SK-N-SH (cell line): Measurements from ENCODE around the gene PTPN18. TPM values are rescaled to one million over a fixed set of nuclear protein-coding genes. Genes with fewer than 3 reads are reported as not detected.

Experiments used
- CTCF ChIA-PET: fragments of 300-600, 350-600 bp; formaldehyde crosslinking; extraction: SDS; loops from one replicate; lab custom pipeline; 2021; lab: Yijun Ruan, JAX
- POLR2A ChIA-PET: fragments of 350-600 bp; sonication (Branson Sonifier 250); formaldehyde crosslinking; extraction: SDS; loops from one replicate; lab custom pipeline; 2020; ENCODE audit warnings: antibody characterized with exemption, inconsistent platforms; lab: Yijun Ruan, JAX
- DNase-seq: peaks from one replicate; pipeline ENCODE4 v3.0.0; 2012
- H2AFZ ChIP-seq: fragments of 200-600 bp; sonication (generic); 2 replicates; pipeline ENCODE4 v1.8.1; 2016; ENCODE audit warnings: antibody characterized with exemption, mild to moderate bottlenecking, low read depth
- H3F3A ChIP-seq: fragments of 200-600 bp; sonication (generic); replicated peaks from 2 replicates; pipeline ENCODE3; 2016; ENCODE audit warnings: antibody characterized with exemption, mild to moderate bottlenecking; ENCODE audit not compliant: insufficient read depth
- H3K27ac ChIP-seq, 2 experiments: fragments of 200-500 bp in 1 of 2; fragments of 200-600 bp in 1 of 2; sonication (Bioruptor generic) in 1 of 2; sonication (generic), shearing (Covaris generic) in 1 of 2; 2 replicates each; pipeline versions ENCODE4 v1.5.1 to v1.6.1; 2014 to 2016; ENCODE audit warnings: low read depth in 2 of 2, inconsistent platforms in 1 of 2, low read length in 1 of 2, mild to moderate bottlenecking in 1 of 2, mixed read lengths in 1 of 2
- H3K27me3 ChIP-seq: fragments of 200-600 bp; sonication (generic), shearing (Covaris generic); 2 replicates; pipeline ENCODE4 v1.6.1; 2016; ENCODE audit warnings: mixed run types; ENCODE audit not compliant: insufficient read depth
- H3K36me3 ChIP-seq, 2 experiments: fragments of 200-500 bp in 1 of 2; fragments of 200-600 bp in 1 of 2; sonication (Bioruptor generic) in 1 of 2; sonication (generic) in 1 of 2; replicated peaks in 1 of 2; 2 replicates each; pipeline versions ENCODE3 to v1.5.1; 2014 to 2016; ENCODE audit warnings: low read length in 1 of 2, mild to moderate bottlenecking in 1 of 2; ENCODE audit not compliant: insufficient read depth in 2 of 2, control insufficient read depth in 1 of 2
- H3K4me1 ChIP-seq, 2 experiments: fragments of 200-500 bp in 1 of 2; fragments of 200-600 bp in 1 of 2; sonication (Bioruptor generic) in 1 of 2; sonication (generic), shearing (Covaris generic) in 1 of 2; 2 replicates each; pipeline versions ENCODE4 v1.5.1 to v1.6.1; 2014 to 2016; ENCODE audit warnings: low read depth in 1 of 2, low read length in 1 of 2, mixed run types in 1 of 2; ENCODE audit not compliant: insufficient read depth in 2 of 2, control insufficient read depth in 1 of 2
- H3K4me2 ChIP-seq: fragments of 200-600 bp; sonication (generic), shearing (Covaris generic); 2 replicates; pipeline ENCODE4 v1.6.1; 2017; ENCODE audit warnings: mixed run types
- H3K4me3 ChIP-seq, 2 experiments: fragments of 200-500 bp in 1 of 2; fragments of 200-600 bp in 1 of 2; sonication (Bioruptor generic) in 1 of 2; sonication (generic), shearing (Covaris generic) in 1 of 2; 2 replicates each; pipeline versions ENCODE4 v1.5.1 to v1.8.1; 2014 to 2016; ENCODE audit warnings: low read depth in 2 of 2, inconsistent platforms in 1 of 2, low read length in 1 of 2, mild to moderate bottlenecking in 1 of 2, mixed read lengths in 1 of 2, moderate library complexity in 1 of 2
- H3K79me2 ChIP-seq: fragments of 200-600 bp; sonication (generic); 2 replicates; pipeline ENCODE4 v1.8.1; 2017; ENCODE audit warnings: mild to moderate bottlenecking; ENCODE audit not compliant: insufficient read depth
- H3K9ac ChIP-seq: fragments of 200-600 bp; sonication (generic); 2 replicates; pipeline ENCODE4 v1.6.1; 2017; ENCODE audit warnings: mixed run types
- H3K9me2 ChIP-seq: fragments of 200-600 bp; sonication (generic); 2 replicates; pipeline ENCODE4 v1.6.1; 2017; ENCODE audit warnings: mixed run types
- H3K9me3 ChIP-seq: fragments of 200-600 bp; sonication (generic); 2 replicates; pipeline ENCODE4 v1.6.1; 2017; ENCODE audit warnings: mixed run types, mild to moderate bottlenecking, moderate library complexity
- H4K20me1 ChIP-seq: fragments of 200-600 bp; sonication (generic); 2 replicates; pipeline ENCODE4 v1.6.1; 2017; ENCODE audit warnings: mild to moderate bottlenecking, mixed run types; ENCODE audit not compliant: insufficient read depth
- CHD2 ChIP-seq: fragments of 150-350 bp; IDR thresholded peaks from 2 replicates; pipeline ENCODE4 v1.6.1; 2018; ENCODE audit warnings: low read length; ENCODE audit not compliant: partially characterized antibody
- FOXJ3 ChIP-seq: sonication (generic); formaldehyde crosslinking; IDR thresholded peaks from 2 replicates; pipeline ENCODE4 v1.5.1; 2020; ENCODE audit warnings: mild to moderate bottlenecking, missing genetic modification reagents
- FOXM1 ChIP-seq: IDR thresholded peaks from 2 replicates; pipeline ENCODE4 v1.4.0; 2012; ENCODE audit warnings: low read depth, mild to moderate bottlenecking
- GABPA ChIP-seq: IDR thresholded peaks from 2 replicates; pipeline ENCODE4 v1.4.0; 2012; ENCODE audit warnings: low read depth, mild to moderate bottlenecking
- GATA2 ChIP-seq: sonication (generic); formaldehyde crosslinking; IDR thresholded peaks from 2 replicates; pipeline ENCODE4 v1.5.0; 2020; ENCODE audit warnings: mild to moderate bottlenecking, missing genetic modification reagents
- NRF1 ChIP-seq: IDR thresholded peaks from 2 replicates; pipeline ENCODE4 v1.6.1; 2012; ENCODE audit warnings: low read depth, mild to moderate bottlenecking, low read length
- RAD21 ChIP-seq: IDR thresholded peaks from 2 replicates; pipeline ENCODE4 v1.6.1; 2012; ENCODE audit warnings: mild to moderate bottlenecking, low read length
- RCOR1 ChIP-seq: fragments of 150-350 bp; IDR thresholded peaks from 2 replicates; pipeline ENCODE4 v1.6.1; 2017; ENCODE audit warnings: antibody characterized with exemption, low read length
- RFX5 ChIP-seq: IDR thresholded peaks from 2 replicates; pipeline ENCODE4 v1.6.1; 2012; ENCODE audit warnings: mild to moderate bottlenecking, improper control_type of control experiment, low read length
- RXRA ChIP-seq: IDR thresholded peaks from 2 replicates; pipeline ENCODE4 v1.4.0; 2012; ENCODE audit warnings: low read depth, mild to moderate bottlenecking, borderline replicate concordance
- SIN3A ChIP-seq: IDR thresholded peaks from 2 replicates; pipeline ENCODE4 v1.6.1; 2012; ENCODE audit warnings: low read depth, mild to moderate bottlenecking, low read length, moderate library complexity, borderline replicate concordance
- SMC3 ChIP-seq: IDR thresholded peaks from 2 replicates; pipeline ENCODE4 v1.6.1; 2012; ENCODE audit warnings: low read depth, low read length, improper control_type of control experiment
- TAF1 ChIP-seq: IDR thresholded peaks from 2 replicates; pipeline ENCODE4 v1.6.1; 2012; ENCODE audit warnings: low read depth, mild to moderate bottlenecking, low read length, moderate library complexity, borderline replicate concordance
- TCF12 ChIP-seq: IDR thresholded peaks from 2 replicates; pipeline ENCODE4 v1.4.0; 2012
- WGBS: methylation state at CpG from one replicate; pipeline ENCODE4 v1.1.6; 2017; ENCODE audit warnings: low lambda C conversion rate; 5-methylcytosine and 5-hydroxymethylcytosine counted together
- polyA plus RNA-seq, 3 experiments: library from polyadenylated mRNA; depleted of rRNA; stranded (reverse); fragments of >200 nt; gene quantifications; 2 replicates each; pipeline ENCODE4 v1.2.3, GENCODE V29; 2012
- TF ChIP-seq, protein P1 (sequence below): fragments of 200-600 bp; sonication (generic); IDR thresholded peaks from 2 replicates; pipeline ENCODE4 v1.6.1; 2017; ENCODE audit warnings: antibody characterized with exemption, mild to moderate bottlenecking, moderate library complexity
- TF ChIP-seq, protein P2 (sequence below): fragments of 150-350 bp; IDR thresholded peaks from 2 replicates; pipeline ENCODE4 v1.6.1; 2016; ENCODE audit warnings: mild to moderate bottlenecking, low read depth, low read length
- TF ChIP-seq, protein P3 (sequence below): fragments of 150-350 bp; IDR thresholded peaks from 2 replicates; pipeline ENCODE4 v1.6.1; 2017; ENCODE audit warnings: antibody characterized with exemption, low read length, low read depth, borderline replicate concordance
- TF ChIP-seq, protein P4 (sequence below): IDR thresholded peaks from 2 replicates; pipeline ENCODE4; 2012
- TF ChIP-seq, protein P5 (sequence below): IDR thresholded peaks from 2 replicates; pipeline ENCODE4 v1.6.1; 2012; ENCODE audit warnings: mild to moderate bottlenecking, low read depth, low read length, moderate library complexity
- TF ChIP-seq, protein P6 (sequence below): IDR thresholded peaks from 2 replicates; pipeline ENCODE4 v1.4.0; 2012; ENCODE audit warnings: low read depth

The PTPN18 gene
- polyA plus RNA-seq, 1 of the 3 experiments (the other 2 are of a cell fraction), result 30.4 TPM

DNA sequence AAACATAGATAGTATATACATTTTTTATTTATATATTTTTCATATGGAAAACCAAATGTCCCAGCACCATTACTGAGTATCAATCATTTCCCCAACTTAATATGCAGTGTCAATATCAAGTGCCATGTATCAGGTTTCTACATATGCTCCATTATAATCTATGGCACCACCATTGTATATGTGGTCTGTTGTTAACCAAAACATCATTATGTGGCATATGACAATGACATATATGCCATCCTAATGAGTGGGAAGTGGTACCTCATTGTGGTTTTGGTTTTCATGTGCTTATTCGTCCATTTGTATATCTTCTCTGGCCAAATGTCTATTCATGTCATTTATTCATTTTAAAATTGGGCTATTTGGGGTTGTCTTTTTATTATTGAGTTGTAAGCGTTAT lies 9.2 kb downstream of the PTPN18 start:
- H3K4me1 ChIP-seq, result no peaks in the 10 kb centered on the region

DNA sequence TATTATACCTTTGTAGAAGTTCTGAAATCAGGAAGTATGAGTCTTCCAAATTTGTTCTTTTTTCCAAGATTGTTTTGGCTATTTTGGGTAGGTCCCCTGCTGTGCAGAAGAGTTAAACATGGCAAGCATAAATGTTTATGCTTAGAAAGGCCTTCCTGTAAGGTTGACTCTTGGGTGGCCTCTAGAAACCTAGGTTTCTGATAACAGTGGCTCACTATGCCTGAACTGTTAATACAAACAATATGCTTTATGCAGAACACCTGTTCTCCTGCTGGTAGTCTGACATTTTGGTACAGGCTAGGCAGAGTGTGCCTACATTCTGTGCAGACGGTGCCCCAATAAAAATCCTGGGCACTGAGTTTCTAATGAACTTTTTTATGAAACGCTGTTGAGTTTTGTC lies 10.1 kb downstream of the PTPN18 start:
- CTCF ChIA-PET, result no interaction called here
- peaks cover 0 to 3% of the 10 kb centered on the region in 2 experiments for H3K36me3 ChIP-seq
- WGBS, result 86% methylated on average over 2 of the region's 2 CpGs
- no peak overlapping the region for H3K4me2 ChIP-seq
- no peak overlapping the region for H3K27ac ChIP-seq
- H3K9me3 ChIP-seq, result no peaks in the 10 kb centered on the region
- H2AFZ ChIP-seq, result no peak overlapping the region
- TF ChIP-seq GATA2 (CRISPR knock-in tag) (no peak), GABPA (no peak), SIN3A (no peak), FOXJ3 (CRISPR knock-in tag) (no peak), TCF12 (no peak), CHD2 (no peak), FOXM1 (no peak), RCOR1 (no peak), RAD21 (no peak), RFX5 (no peak)
- TF ChIP-seq, protein P1, sequence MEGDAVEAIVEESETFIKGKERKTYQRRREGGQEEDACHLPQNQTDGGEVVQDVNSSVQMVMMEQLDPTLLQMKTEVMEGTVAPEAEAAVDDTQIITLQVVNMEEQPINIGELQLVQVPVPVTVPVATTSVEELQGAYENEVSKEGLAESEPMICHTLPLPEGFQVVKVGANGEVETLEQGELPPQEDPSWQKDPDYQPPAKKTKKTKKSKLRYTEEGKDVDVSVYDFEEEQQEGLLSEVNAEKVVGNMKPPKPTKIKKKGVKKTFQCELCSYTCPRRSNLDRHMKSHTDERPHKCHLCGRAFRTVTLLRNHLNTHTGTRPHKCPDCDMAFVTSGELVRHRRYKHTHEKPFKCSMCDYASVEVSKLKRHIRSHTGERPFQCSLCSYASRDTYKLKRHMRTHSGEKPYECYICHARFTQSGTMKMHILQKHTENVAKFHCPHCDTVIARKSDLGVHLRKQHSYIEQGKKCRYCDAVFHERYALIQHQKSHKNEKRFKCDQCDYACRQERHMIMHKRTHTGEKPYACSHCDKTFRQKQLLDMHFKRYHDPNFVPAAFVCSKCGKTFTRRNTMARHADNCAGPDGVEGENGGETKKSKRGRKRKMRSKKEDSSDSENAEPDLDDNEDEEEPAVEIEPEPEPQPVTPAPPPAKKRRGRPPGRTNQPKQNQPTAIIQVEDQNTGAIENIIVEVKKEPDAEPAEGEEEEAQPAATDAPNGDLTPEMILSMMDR, result no peak
- TF ChIP-seq, protein P2, sequence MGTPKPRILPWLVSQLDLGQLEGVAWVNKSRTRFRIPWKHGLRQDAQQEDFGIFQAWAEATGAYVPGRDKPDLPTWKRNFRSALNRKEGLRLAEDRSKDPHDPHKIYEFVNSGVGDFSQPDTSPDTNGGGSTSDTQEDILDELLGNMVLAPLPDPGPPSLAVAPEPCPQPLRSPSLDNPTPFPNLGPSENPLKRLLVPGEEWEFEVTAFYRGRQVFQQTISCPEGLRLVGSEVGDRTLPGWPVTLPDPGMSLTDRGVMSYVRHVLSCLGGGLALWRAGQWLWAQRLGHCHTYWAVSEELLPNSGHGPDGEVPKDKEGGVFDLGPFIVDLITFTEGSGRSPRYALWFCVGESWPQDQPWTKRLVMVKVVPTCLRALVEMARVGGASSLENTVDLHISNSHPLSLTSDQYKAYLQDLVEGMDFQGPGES, result no peak
- TF ChIP-seq, protein P3, sequence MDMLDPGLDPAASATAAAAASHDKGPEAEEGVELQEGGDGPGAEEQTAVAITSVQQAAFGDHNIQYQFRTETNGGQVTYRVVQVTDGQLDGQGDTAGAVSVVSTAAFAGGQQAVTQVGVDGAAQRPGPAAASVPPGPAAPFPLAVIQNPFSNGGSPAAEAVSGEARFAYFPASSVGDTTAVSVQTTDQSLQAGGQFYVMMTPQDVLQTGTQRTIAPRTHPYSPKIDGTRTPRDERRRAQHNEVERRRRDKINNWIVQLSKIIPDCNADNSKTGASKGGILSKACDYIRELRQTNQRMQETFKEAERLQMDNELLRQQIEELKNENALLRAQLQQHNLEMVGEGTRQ, result no peak
- TF ChIP-seq, protein P4, sequence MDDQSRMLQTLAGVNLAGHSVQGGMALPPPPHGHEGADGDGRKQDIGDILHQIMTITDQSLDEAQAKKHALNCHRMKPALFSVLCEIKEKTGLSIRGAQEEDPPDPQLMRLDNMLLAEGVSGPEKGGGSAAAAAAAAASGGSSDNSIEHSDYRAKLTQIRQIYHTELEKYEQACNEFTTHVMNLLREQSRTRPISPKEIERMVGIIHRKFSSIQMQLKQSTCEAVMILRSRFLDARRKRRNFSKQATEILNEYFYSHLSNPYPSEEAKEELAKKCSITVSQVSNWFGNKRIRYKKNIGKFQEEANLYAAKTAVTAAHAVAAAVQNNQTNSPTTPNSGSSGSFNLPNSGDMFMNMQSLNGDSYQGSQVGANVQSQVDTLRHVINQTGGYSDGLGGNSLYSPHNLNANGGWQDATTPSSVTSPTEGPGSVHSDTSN, result no peak
- TF ChIP-seq, protein P5, sequence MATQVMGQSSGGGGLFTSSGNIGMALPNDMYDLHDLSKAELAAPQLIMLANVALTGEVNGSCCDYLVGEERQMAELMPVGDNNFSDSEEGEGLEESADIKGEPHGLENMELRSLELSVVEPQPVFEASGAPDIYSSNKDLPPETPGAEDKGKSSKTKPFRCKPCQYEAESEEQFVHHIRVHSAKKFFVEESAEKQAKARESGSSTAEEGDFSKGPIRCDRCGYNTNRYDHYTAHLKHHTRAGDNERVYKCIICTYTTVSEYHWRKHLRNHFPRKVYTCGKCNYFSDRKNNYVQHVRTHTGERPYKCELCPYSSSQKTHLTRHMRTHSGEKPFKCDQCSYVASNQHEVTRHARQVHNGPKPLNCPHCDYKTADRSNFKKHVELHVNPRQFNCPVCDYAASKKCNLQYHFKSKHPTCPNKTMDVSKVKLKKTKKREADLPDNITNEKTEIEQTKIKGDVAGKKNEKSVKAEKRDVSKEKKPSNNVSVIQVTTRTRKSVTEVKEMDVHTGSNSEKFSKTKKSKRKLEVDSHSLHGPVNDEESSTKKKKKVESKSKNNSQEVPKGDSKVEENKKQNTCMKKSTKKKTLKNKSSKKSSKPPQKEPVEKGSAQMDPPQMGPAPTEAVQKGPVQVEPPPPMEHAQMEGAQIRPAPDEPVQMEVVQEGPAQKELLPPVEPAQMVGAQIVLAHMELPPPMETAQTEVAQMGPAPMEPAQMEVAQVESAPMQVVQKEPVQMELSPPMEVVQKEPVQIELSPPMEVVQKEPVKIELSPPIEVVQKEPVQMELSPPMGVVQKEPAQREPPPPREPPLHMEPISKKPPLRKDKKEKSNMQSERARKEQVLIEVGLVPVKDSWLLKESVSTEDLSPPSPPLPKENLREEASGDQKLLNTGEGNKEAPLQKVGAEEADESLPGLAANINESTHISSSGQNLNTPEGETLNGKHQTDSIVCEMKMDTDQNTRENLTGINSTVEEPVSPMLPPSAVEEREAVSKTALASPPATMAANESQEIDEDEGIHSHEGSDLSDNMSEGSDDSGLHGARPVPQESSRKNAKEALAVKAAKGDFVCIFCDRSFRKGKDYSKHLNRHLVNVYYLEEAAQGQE, result no peak
- TF ChIP-seq, protein P6, sequence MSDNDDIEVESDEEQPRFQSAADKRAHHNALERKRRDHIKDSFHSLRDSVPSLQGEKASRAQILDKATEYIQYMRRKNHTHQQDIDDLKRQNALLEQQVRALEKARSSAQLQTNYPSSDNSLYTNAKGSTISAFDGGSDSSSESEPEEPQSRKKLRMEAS, result no peak
- TF ChIP-seq, all 33 proteins: peak for 0
- H3K27me3 ChIP-seq, result no peaks in the 10 kb centered on the region
- H3K9me2 ChIP-seq, result no peaks in the 10 kb centered on the region
- POLR2A ChIA-PET, result no interaction called here
- H3K4me3 ChIP-seq, result no peak overlapping the region
- H3F3A ChIP-seq, result peaks cover 3% of the 10 kb centered on the region
- no peaks in the 10 kb centered on the region for H4K20me1 ChIP-seq
- no peak overlapping the region for H3K9ac ChIP-seq
- H3K4me1 ChIP-seq, result peaks cover 0 to 2% of the 10 kb centered on the region in 2 experiments; a peak in 1 of 4 replicates
- no peak for DNase-seq
- H3K79me2 ChIP-seq, result peaks cover 4% of the 10 kb centered on the region; the same call in 1 of the 2 replicates

More for the DNA sequence above, 9.2 kb downstream of the PTPN18 start:
- Histone ChIP-seq H3K9me3 (no peaks in the 10 kb centered on the region), H3K79me2 (no peaks in the 10 kb centered on the region), H4K20me1 (no peaks in the 10 kb centered on the region), H3K9ac (no peak overlapping the region), H3F3A (peaks cover 3% of the 10 kb centered on the region), H3K4me3 (no peak overlapping the region), H3K4me2 (no peak overlapping the region), H3K36me3 (peaks cover 0 to 3% of the 10 kb centered on the region in 2 experiments), H3K27ac (no peak overlapping the region), H2AFZ (no peak overlapping the region), H3K9me2 (no peaks in the 10 kb centered on the region), H3K27me3 (no peaks in the 10 kb centered on the region)
- DNase-seq, result no peak
- WGBS, result 73% methylated on average over 2 of the region's 2 CpGs
- ChIA-PET CTCF (no interaction called here), POLR2A (no interaction called here)
- TF ChIP-seq FOXM1, result no peak
- TF ChIP-seq SMC3, result no peak
- TF ChIP-seq TAF1, result no peak
- TF ChIP-seq NRF1, result no peak
- TF ChIP-seq RXRA, result no peak
